Mononuclear cell (primary cell): ENCODE measurements around the gene NIP7. TPM values are rescaled to one million over a fixed set of nuclear protein-coding genes. Genes with fewer than 3 reads are reported as not detected.
"Not testable (repeated sequence)": the region's sequence is repeated elsewhere in the genome, so short reads cannot be mapped to it uniquely, and the experiment has no call there.

Experiments
- H3K27me3 ChIP-seq: 2 replicates; pipeline ENCODE4 v1.6.0; 2011; ENCODE audit warnings: low read length, control low read depth; ENCODE audit not compliant: insufficient read depth
- H3K4me1 ChIP-seq: 2 replicates; pipeline ENCODE4 v1.5.1; 2011; ENCODE audit warnings: mild to moderate bottlenecking, low read length, control low read depth; ENCODE audit not compliant: insufficient read depth
- H3K4me3 ChIP-seq: 2 replicates; pipeline ENCODE4 v1.5.1; 2011; ENCODE audit warnings: mild to moderate bottlenecking, low read length, moderate library complexity
- H3K9me3 ChIP-seq: 2 replicates; pipeline ENCODE4 v1.5.1; 2011; ENCODE audit warnings: low read depth, mild to moderate bottlenecking, control low read depth, low read length
- total RNA-seq: library from RNA; depleted of rRNA; stranded (reverse); fragments of >200 nt; gene quantifications from one replicate; pipeline ENCODE4 v1.2.3, GENCODE V29; 2012

NIP7 gene
- total RNA-seq, 1 donor = 22.5 TPM

- Histone ChIP-seq H3K27me3 (no peaks in the 10 kb centered on the region), H3K4me3 (no peak overlapping the region)
Observed at GRCh38 chr16:69348222-69348621, 8.7 kb downstream of the NIP7 start.

GRCh38 chr16:69349536-69349935 is 10.0 kb downstream of the NIP7 start:
- no peaks in the 10 kb centered on the region for H3K9me3 ChIP-seq
- H3K27me3 ChIP-seq = no peaks in the 10 kb centered on the region
- no peak overlapping the region for H3K4me3 ChIP-seq
- H3K4me1 ChIP-seq = peaks cover 18% of the 10 kb centered on the region

More at GRCh38 chr16:69348222-69348621, 8.7 kb downstream of the NIP7 start:
- Histone ChIP-seq H3K9me3 (no peaks in the 10 kb centered on the region), H3K4me1 (peaks cover 18% of the 10 kb centered on the region)

GRCh38 chr16:69350536-69351133 is 11.1 kb downstream of the NIP7 start:
- Histone ChIP-seq H3K9me3 (no peaks in the 10 kb centered on the region), H3K4me3 (no peak overlapping the region), H3K4me1 (peaks cover 12% of the 10 kb centered on the region), H3K27me3 (no peaks in the 10 kb centered on the region)

- H3K27me3 ChIP-seq = no peaks in the 10 kb centered on the region
- H3K4me1 ChIP-seq = peaks cover 4% of the 10 kb centered on the region
- H3K4me3 ChIP-seq = no peak within 1 kb of the TSS
- no peaks in the 10 kb centered on the region for H3K9me3 ChIP-seq
Observed at GRCh38 chr16:69351309-69352027, 11.9 kb downstream of the NIP7 start, which contains the start of gene TMED6. TSS of gene TMED6 (minus strand) at chr16:69351786. CDS start at chr16:69351753, 33 bp downstream.

GRCh38 chr16:69360070-69360469 is 20.5 kb downstream of the NIP7 start:
- H3K27me3 ChIP-seq, H3K9me3 ChIP-seq, H3K4me3 ChIP-seq, H3K4me1 ChIP-seq: not testable (repeated sequence)

- Histone ChIP-seq H3K4me1 (no peaks in the 10 kb centered on the region), H3K4me3 (no peak overlapping the region), H3K9me3 (no peaks in the 10 kb centered on the region), H3K27me3 (no peaks in the 10 kb centered on the region)
Observed at GRCh38 chr16:69363281-69363717, 23.7 kb downstream of the NIP7 start.

GRCh38 chr16:69364088-69364487 is 24.5 kb downstream of the NIP7 start:
- no peaks in the 10 kb centered on the region for H3K9me3 ChIP-seq
- no peaks in the 10 kb centered on the region for H3K27me3 ChIP-seq
- H3K4me1 ChIP-seq = no peaks in the 10 kb centered on the region
- H3K4me3 ChIP-seq = no peak overlapping the region

- Histone ChIP-seq H3K4me1 (no peaks in the 10 kb centered on the region), H3K27me3 (no peaks in the 10 kb centered on the region), H3K4me3 (no peak overlapping the region), H3K9me3 (no peaks in the 10 kb centered on the region)
Observed at GRCh38 chr16:69365901-69366300, 26.3 kb downstream of the NIP7 start.

- Histone ChIP-seq H3K9me3 (no peaks in the 10 kb centered on the region), H3K4me3 (no peak overlapping the region), H3K4me1 (peaks cover 3% of the 10 kb centered on the region), H3K27me3 (no peaks in the 10 kb centered on the region)
Observed at GRCh38 chr16:69366431-69366830, 26.9 kb downstream of the NIP7 start.

- H3K4me1 ChIP-seq = peaks cover 5% of the 10 kb centered on the region
- no peaks in the 10 kb centered on the region for H3K27me3 ChIP-seq
- H3K9me3 ChIP-seq = no peaks in the 10 kb centered on the region
- no peak overlapping the region for H3K4me3 ChIP-seq
Observed at GRCh38 chr16:69367980-69368379, 28.4 kb downstream of the NIP7 start.

- Histone ChIP-seq H3K4me3 (no peak overlapping the region), H3K9me3 (no peaks in the 10 kb centered on the region), H3K4me1 (peaks cover 5% of the 10 kb centered on the region), H3K27me3 (no peaks in the 10 kb centered on the region)
Observed at GRCh38 chr16:69368866-69369265, 29.3 kb downstream of the NIP7 start.

GRCh38 chr16:69371564-69371963 is 32.0 kb downstream of the NIP7 start:
- Histone ChIP-seq H3K27me3 (no peaks in the 10 kb centered on the region), H3K4me3 (no peak overlapping the region), H3K9me3 (no peaks in the 10 kb centered on the region), H3K4me1 (peaks cover 5% of the 10 kb centered on the region)

GRCh38 chr16:69373019-69373418 is 33.4 kb downstream of the NIP7 start:
- Histone ChIP-seq H3K4me1 (peaks cover 5% of the 10 kb centered on the region), H3K27me3 (no peaks in the 10 kb centered on the region), H3K9me3 (no peaks in the 10 kb centered on the region)

GRCh38 chr16:69376393-69377059 is 37.0 kb downstream of the NIP7 start:
- no peak overlapping the region for H3K4me3 ChIP-seq
- peaks cover 9% of the 10 kb centered on the region for H3K4me1 ChIP-seq
- no peaks in the 10 kb centered on the region for H3K27me3 ChIP-seq
- H3K9me3 ChIP-seq = no peaks in the 10 kb centered on the region

More at GRCh38 chr16:69373019-69373418, 33.4 kb downstream of the NIP7 start:
- H3K4me3 ChIP-seq = no peak overlapping the region

GRCh38 chr16:69378036-69378435 is 38.5 kb downstream of the NIP7 start:
- Histone ChIP-seq H3K27me3 (no peaks in the 10 kb centered on the region), H3K9me3 (no peaks in the 10 kb centered on the region), H3K4me3 (no peak overlapping the region), H3K4me1 (peaks cover 14% of the 10 kb centered on the region)
